ENCODE data around the gene TCF25. TPM values are rescaled to one million over a fixed set of nuclear protein-coding genes. Genes with fewer than 3 reads are reported as not detected.
"Not testable (repeated sequence)": the region's sequence is repeated elsewhere in the genome, so short reads cannot be mapped to it uniquely, and the experiment has no call there.

TCF25 gene
- polyA plus RNA-seq (2012; ENCODE audit: insufficient read depth, insufficient read length): 189 TPM

- peak within 1 kb of the TSS; percentile 74 for H3K4me3 ChIP-seq (ENCODE audit: low read length)
- peak; percentile 76 for DNase-seq (ENCODE audit: low read depth, low spot score)
These were observed at the start of gene TCF25 for GRCh38 chr16:89873109-89873971. TSS of gene TCF25 (plus strand) at chr16:89873592. CDS start at chr16:89873668, 76 bp downstream.

- not testable (repeated sequence) for DNase-seq (ENCODE audit: low read depth, low spot score); H3K4me3 ChIP-seq (ENCODE audit: low read length)
These were observed 49.6 kb upstream of the TCF25 start for GRCh38 chr16:89823824-89824148.

- no peak overlapping the region for H3K4me3 ChIP-seq (ENCODE audit: low read length)
- no peak for DNase-seq (ENCODE audit: low read depth, low spot score)
These were observed 46.6 kb upstream of the TCF25 start for GRCh38 chr16:89826531-89827382.

- no peak for DNase-seq (ENCODE audit: low read depth, low spot score)
- peak overlapping the region; percentile 18; the same call in 1 of the 2 replicates for H3K4me3 ChIP-seq (ENCODE audit: low read length)
These were observed 45.8 kb upstream of the TCF25 start for GRCh38 chr16:89827383-89828198.

- peak within 1 kb of the TSS; percentile 18; the same call in 1 of the 2 replicates for H3K4me3 ChIP-seq (ENCODE audit: low read length)
- DNase-seq (ENCODE audit: low read depth, low spot score): peak; percentile 32
These were observed 45.1 kb upstream of the TCF25 start, which contains the start of gene SPIRE2 for GRCh38 chr16:89828199-89828869. TSS of gene SPIRE2 (plus strand) at chr16:89828475. CDS start at chr16:89828551, 76 bp downstream.

GRCh38 chr16:89828870-89829629, 44.3 kb upstream of the TCF25 start:
- no peak for DNase-seq (ENCODE audit: low read depth, low spot score)
- no peak overlapping the region for H3K4me3 ChIP-seq (ENCODE audit: low read length)

GRCh38 chr16:89829630-89830437, 43.6 kb upstream of the TCF25 start:
- H3K4me3 ChIP-seq (ENCODE audit: low read length): no peak overlapping the region
- DNase-seq (ENCODE audit: low read depth, low spot score): no peak

GRCh38 chr16:89831810-89832328, 41.5 kb upstream of the TCF25 start:
- H3K4me3 ChIP-seq (ENCODE audit: low read length): no peak overlapping the region
- no peak for DNase-seq (ENCODE audit: low read depth, low spot score)

GRCh38 chr16:89833664-89834363, 39.6 kb upstream of the TCF25 start:
- DNase-seq (ENCODE audit: low read depth, low spot score): not testable (repeated sequence)

GRCh38 chr16:89834813-89835363, 38.5 kb upstream of the TCF25 start:
- not testable (repeated sequence) for H3K4me3 ChIP-seq (ENCODE audit: low read length); DNase-seq (ENCODE audit: low read depth, low spot score)

More at GRCh38 chr16:89833664-89834363, 39.6 kb upstream of the TCF25 start:
- H3K4me3 ChIP-seq (ENCODE audit: low read length): not testable (repeated sequence)

GRCh38 chr16:89836484-89836883, 36.9 kb upstream of the TCF25 start:
- DNase-seq (ENCODE audit: low read depth, low spot score); H3K4me3 ChIP-seq (ENCODE audit: low read length): not testable (repeated sequence)

GRCh38 chr16:89837014-89837546, 36.3 kb upstream of the TCF25 start:
- H3K4me3 ChIP-seq (ENCODE audit: low read length): no peak overlapping the region; the same call in 1 of the 2 replicates
- no peak for DNase-seq (ENCODE audit: low read depth, low spot score)

GRCh38 chr16:89841275-89841674, 32.1 kb upstream of the TCF25 start:
- no peak overlapping the region for H3K4me3 ChIP-seq (ENCODE audit: low read length)
- peak; percentile 55 for DNase-seq (ENCODE audit: low read depth, low spot score)

- no peak for DNase-seq (ENCODE audit: low read depth, low spot score)
- H3K4me3 ChIP-seq (ENCODE audit: low read length): no peak overlapping the region
These were observed 30.7 kb upstream of the TCF25 start for GRCh38 chr16:89842471-89843408.
